GM18507 (cell line): ENCODE results near the gene PPFIA2.

ENCODE experiments used
- DNase-seq: peaks from one replicate; pipeline ENCODE4 v3.0.0; 2011; ENCODE audit warnings: low read depth; ENCODE audit not compliant: insufficient read length; ENCODE audit errors: extremely low spot score
- FAIRE-seq: peaks from 2 replicates; lab custom pipeline; 2011; peaks lifted over from hg19 to GRCh38; lab: Jason Lieb, UNC

Gene PPFIA2

GRCh38 chr12:81573228-81573627, 185.9 kb downstream of the PPFIA2 start:
- FAIRE-seq = no peak

GRCh38 chr12:81572411-81572810, 186.7 kb downstream of the PPFIA2 start:
- DNase-seq (no peak), FAIRE-seq (no peak)

More at GRCh38 chr12:81573228-81573627, 185.9 kb downstream of the PPFIA2 start:
- no peak for DNase-seq

- DNase-seq (no peak), FAIRE-seq (no peak)
Observed at GRCh38 chr12:81570234-81570633, 188.9 kb downstream of the PPFIA2 start.

DNA sequence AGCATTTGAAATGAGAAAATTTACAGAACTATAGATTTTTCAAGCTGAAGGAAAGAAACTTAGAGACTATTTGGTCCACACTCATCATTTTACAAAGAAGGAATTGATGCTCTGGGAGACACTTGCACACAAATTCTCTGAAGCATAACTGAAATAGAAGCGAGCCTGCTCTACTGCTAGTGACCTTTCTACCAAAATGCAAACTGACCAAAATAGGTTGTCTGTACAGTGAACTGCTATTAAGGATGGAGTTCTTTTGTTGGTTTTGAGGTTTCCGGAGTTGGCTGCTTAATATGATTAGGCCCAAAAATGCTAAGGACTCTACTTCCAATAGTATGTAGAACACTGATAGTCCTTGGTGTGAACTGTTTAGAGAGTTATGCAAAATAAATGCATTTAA, 194.9 kb downstream of the PPFIA2 start:
- FAIRE-seq = no peak
- no peak for DNase-seq

GRCh38 chr12:81558031-81558430, 201.1 kb downstream of the PPFIA2 start:
- FAIRE-seq (no peak), DNase-seq (no peak)

- DNase-seq (no peak), FAIRE-seq (no peak)
Observed at GRCh38 chr12:81546811-81547210, 212.3 kb downstream of the PPFIA2 start.

- DNase-seq (no peak), FAIRE-seq (no peak)
Observed at GRCh38 chr12:81543621-81544139, 215.5 kb downstream of the PPFIA2 start.

- DNase-seq (no peak), FAIRE-seq (no peak)
Observed at GRCh38 chr12:81542065-81543010, 216.8 kb downstream of the PPFIA2 start.

- DNase-seq (no peak), FAIRE-seq (no peak)
Observed at GRCh38 chr12:81541121-81541520, 218.0 kb downstream of the PPFIA2 start.

DNA sequence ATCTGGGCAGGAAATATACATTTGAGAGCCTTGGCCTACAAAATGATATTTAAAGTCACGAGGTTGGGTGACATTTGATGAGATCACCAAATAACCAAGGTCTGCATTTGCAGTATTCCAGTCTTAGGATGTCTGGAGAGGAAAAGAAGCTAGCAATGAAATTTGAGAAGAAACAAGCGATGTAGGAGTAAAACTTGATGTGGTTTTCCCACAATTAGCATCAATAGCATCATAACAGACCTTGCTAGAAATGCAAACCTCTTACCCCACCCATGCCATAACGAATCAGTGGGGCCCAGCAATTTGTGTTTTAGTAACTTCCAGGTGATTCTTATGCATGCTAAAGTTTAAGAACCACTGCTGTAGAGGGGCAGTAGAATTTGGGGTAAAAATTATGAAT, 219.9 kb downstream of the PPFIA2 start:
- FAIRE-seq = no peak

DNA sequence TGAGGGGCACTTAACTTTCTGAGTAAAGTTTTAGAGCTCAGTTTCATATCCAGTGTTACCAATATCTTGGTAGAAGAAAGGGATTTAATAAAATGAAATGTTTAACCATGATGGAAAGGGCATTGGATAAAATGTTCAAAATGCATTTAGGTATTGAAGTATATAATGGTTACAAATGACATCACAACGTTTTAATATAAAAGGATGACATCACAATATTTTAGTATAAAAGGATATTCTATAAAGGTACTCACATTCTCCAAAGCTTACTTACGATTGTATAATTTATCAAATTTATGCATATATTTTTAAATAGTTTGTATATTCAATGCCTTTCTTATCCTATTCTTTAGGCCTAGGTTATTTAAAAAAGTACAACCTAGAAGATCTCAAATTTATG, 226.1 kb downstream of the PPFIA2 start:
- FAIRE-seq (no peak), DNase-seq (no peak)

More for the DNA sequence above, 219.9 kb downstream of the PPFIA2 start:
- DNase-seq = no peak

DNA sequence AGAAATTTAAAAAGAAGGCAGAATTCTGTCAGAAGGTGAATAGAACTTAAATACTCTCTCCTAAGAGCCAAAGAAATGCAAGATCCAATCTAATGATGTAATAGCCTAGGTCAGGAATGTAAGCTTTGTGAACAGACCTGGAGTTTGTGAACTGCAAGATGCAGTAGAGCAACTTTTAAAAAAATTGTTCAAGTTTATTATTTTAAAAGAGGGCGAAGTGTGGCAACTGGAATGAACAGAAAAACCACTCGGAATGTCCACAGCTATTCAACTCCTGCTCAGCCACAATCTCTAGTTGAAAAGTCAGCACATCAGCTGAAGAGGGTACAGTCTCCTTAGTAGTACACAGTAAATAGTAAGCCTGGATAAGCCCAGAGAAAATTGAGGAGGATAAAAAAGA, 228.8 kb downstream of the PPFIA2 start:
- no peak for FAIRE-seq
- no peak for DNase-seq

GRCh38 chr12:81520064-81520945, 238.8 kb downstream of the PPFIA2 start:
- no peak for DNase-seq
- FAIRE-seq = no peak

DNA sequence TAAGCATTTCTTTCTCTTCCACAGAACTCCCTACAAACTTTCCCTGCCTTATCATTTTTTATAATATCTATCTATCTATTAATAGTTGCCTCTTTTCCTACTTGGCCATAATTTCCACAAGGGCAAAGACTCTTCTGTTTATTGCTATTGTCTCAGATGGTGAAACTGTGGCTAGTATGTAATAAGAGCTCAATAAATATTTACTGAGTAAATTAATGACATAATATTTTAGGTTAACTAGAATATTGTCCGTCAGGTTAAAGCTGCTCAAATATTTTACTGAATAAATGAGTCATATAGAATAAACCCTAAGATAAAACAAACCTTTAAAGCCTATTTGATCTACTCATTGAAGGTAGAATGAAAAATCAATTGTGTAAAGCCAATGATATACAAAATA, 240.5 kb downstream of the PPFIA2 start:
- no peak for FAIRE-seq
- DNase-seq = no peak

DNA sequence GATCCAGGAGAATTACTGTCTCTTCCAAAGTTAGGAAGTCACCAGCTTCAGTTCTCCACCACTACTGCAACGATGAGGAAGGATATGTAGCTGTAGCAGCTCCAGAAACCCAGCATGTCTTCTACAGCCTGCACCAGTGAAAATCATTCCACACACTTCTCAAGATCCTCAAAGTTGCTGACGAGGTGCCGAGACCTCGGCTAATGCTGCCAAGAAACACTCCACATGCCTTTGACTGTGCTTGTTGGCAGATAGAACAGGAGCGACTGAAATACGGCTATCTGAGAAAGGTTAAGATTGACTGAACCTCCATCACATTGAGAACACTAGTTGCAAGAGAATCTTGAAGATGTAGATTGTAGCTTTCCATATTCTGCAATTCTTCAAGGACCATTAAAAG, 241.9 kb downstream of the PPFIA2 start:
- FAIRE-seq (no peak), DNase-seq (no peak)

- DNase-seq (no peak), FAIRE-seq (no peak)
Observed at GRCh38 chr12:81502912-81503695, 256.0 kb downstream of the PPFIA2 start.

- DNase-seq (no peak), FAIRE-seq (no peak)
Observed at GRCh38 chr12:81500788-81501187, 258.4 kb downstream of the PPFIA2 start.

DNA sequence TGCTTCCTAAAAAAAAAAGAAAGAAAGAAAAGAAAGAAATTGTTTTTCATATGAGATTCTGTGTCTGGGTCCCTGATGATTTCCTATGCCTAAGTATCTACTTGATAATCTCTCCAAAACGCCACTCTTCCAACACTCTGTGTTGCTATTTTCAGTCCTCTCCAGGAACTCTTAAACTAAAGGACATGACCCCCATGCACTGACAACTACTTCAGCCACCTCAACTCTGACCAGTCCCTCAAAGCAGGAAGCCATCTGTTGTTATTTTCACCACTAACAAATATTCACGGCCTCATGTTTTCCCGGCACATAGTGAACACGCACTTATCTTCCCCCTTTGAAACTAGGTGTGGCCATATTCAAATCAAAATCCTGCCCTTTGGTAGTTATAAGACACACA, 259.3 kb downstream of the PPFIA2 start:
- no peak for DNase-seq
- FAIRE-seq = no peak

GRCh38 chr12:81492131-81492720, 266.9 kb downstream of the PPFIA2 start:
- FAIRE-seq (no peak), DNase-seq (no peak)
